K562 (cell line): Measurements from ENCODE around the gene TM4SF5.

Source experiments
- NCOR1 ChIP-seq: fragments of 450-650 bp; IDR thresholded peaks from 2 replicates; pipeline ENCODE4 v1.6.1; 2016; ENCODE audit warnings: mild to moderate bottlenecking, moderate library complexity
- NRF1 ChIP-seq, 2 experiments: fragments of 450-650 bp; IDR thresholded peaks in 1 of 2; conservative IDR thresholded peaks in 1 of 2; 2 replicates each; pipeline ENCODE4 v1.6.1; 2014; ENCODE audit warnings: mild to moderate bottlenecking in 2 of 2
- POLR2AphosphoS5 ChIP-seq: IDR thresholded peaks from 2 replicates; pipeline ENCODE4 v1.6.1; 2011; ENCODE audit warnings: mild to moderate bottlenecking, low read depth, low read length, moderate library complexity; ENCODE audit not compliant: control insufficient read depth, insufficient read depth
- TAF1 ChIP-seq: IDR thresholded peaks from 2 replicates; pipeline ENCODE4 v1.6.1; 2011; ENCODE audit warnings: mild to moderate bottlenecking, low read length, moderate library complexity; ENCODE audit not compliant: insufficient read depth, control insufficient read depth, severe bottlenecking; ENCODE audit errors: extremely low read depth
- TCF7 ChIP-seq: sonication (generic); IDR thresholded peaks from 2 replicates; pipeline ENCODE4 v1.6.1; 2016; ENCODE audit warnings: antibody characterized with exemption, borderline replicate concordance
- TCF7L2 ChIP-seq: fragments of 150-350 bp; IDR thresholded peaks from 2 replicates; pipeline ENCODE4 v1.6.1; 2016; ENCODE audit warnings: low read depth, mild to moderate bottlenecking, low read length, moderate library complexity
- TF ChIP-seq, protein P1 (sequence below), 2 experiments: fragments of 450-650 bp; formaldehyde crosslinking in 1 of 2; IDR thresholded peaks; 2 replicates each; pipeline versions ENCODE4 v1.4.0 to v1.6.1; 2014 to 2020; ENCODE audit warnings: mild to moderate bottlenecking in 2 of 2, borderline replicate concordance in 1 of 2, low read depth in 1 of 2
- TF ChIP-seq, protein P2 (sequence below): sonication (generic); formaldehyde crosslinking; IDR thresholded peaks from 2 replicates; pipeline ENCODE4 v1.9.0; 2022; ENCODE audit warnings: mild to moderate bottlenecking, missing genetic modification reagents

GRCh38 chr17:4823373-4824089 is 51.8 kb downstream of the TM4SF5 start:
- TF ChIP-seq TCF7L2 (no peak), POLR2AphosphoS5 (no peak), TCF7 (no peak), TAF1 (no peak), NCOR1 (no peak), NRF1 (conservative IDR thresholded peaks at IDR 0.05 in 1 of 2, IDR thresholded peaks at IDR 0.05 in 1 of 2) (no peak)
- TF ChIP-seq, protein P1, sequence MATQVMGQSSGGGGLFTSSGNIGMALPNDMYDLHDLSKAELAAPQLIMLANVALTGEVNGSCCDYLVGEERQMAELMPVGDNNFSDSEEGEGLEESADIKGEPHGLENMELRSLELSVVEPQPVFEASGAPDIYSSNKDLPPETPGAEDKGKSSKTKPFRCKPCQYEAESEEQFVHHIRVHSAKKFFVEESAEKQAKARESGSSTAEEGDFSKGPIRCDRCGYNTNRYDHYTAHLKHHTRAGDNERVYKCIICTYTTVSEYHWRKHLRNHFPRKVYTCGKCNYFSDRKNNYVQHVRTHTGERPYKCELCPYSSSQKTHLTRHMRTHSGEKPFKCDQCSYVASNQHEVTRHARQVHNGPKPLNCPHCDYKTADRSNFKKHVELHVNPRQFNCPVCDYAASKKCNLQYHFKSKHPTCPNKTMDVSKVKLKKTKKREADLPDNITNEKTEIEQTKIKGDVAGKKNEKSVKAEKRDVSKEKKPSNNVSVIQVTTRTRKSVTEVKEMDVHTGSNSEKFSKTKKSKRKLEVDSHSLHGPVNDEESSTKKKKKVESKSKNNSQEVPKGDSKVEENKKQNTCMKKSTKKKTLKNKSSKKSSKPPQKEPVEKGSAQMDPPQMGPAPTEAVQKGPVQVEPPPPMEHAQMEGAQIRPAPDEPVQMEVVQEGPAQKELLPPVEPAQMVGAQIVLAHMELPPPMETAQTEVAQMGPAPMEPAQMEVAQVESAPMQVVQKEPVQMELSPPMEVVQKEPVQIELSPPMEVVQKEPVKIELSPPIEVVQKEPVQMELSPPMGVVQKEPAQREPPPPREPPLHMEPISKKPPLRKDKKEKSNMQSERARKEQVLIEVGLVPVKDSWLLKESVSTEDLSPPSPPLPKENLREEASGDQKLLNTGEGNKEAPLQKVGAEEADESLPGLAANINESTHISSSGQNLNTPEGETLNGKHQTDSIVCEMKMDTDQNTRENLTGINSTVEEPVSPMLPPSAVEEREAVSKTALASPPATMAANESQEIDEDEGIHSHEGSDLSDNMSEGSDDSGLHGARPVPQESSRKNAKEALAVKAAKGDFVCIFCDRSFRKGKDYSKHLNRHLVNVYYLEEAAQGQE (IDR thresholded peaks at IDR 0.05; ENCODE audit: borderline replicate concordance): no peak
- TF ChIP-seq, protein P1 (CRISPR knock-in tag; IDR thresholded peaks at IDR 0.05; ENCODE audit: low read depth): no peak
- TF ChIP-seq, protein P2, sequence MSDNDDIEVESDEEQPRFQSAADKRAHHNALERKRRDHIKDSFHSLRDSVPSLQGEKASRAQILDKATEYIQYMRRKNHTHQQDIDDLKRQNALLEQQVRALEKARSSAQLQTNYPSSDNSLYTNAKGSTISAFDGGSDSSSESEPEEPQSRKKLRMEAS: no peak
